Mammary epithelial cell (primary cell): ENCODE data around the gene STMP1.

Experiments
- EZH2 ChIP-seq: IDR thresholded peaks from 2 replicates; pipeline ENCODE4 v1.6.1; 2012; ENCODE audit warnings: low read length, inconsistent platforms, borderline replicate concordance
- TF ChIP-seq, protein P1 (sequence below), 2 donors: IDR thresholded peaks in 1 of 2; conservative IDR thresholded peaks in 1 of 2; 2 replicates each; pipeline ENCODE4 v1.5.1; 2011 to 2012; ENCODE audit warnings: inconsistent platforms in 2 of 2, low read length in 2 of 2, mild to moderate bottlenecking in 2 of 2, control low read depth in 1 of 2, low read depth in 1 of 2; ENCODE audit not compliant: insufficient read depth in 1 of 2; ENCODE audit errors: extremely low read depth in 1 of 2

- TF ChIP-seq, protein P1, sequence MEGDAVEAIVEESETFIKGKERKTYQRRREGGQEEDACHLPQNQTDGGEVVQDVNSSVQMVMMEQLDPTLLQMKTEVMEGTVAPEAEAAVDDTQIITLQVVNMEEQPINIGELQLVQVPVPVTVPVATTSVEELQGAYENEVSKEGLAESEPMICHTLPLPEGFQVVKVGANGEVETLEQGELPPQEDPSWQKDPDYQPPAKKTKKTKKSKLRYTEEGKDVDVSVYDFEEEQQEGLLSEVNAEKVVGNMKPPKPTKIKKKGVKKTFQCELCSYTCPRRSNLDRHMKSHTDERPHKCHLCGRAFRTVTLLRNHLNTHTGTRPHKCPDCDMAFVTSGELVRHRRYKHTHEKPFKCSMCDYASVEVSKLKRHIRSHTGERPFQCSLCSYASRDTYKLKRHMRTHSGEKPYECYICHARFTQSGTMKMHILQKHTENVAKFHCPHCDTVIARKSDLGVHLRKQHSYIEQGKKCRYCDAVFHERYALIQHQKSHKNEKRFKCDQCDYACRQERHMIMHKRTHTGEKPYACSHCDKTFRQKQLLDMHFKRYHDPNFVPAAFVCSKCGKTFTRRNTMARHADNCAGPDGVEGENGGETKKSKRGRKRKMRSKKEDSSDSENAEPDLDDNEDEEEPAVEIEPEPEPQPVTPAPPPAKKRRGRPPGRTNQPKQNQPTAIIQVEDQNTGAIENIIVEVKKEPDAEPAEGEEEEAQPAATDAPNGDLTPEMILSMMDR (conservative IDR thresholded peaks at IDR 0.05 in 1 of 2, IDR thresholded peaks at IDR 0.05 in 1 of 2; ENCODE audit: extremely low read depth in 1 of 2, insufficient read depth in 1 of 2, low read depth in 1 of 2, low read length in 2 of 2): peak in 1 of 2 donors; percentile 86
- TF ChIP-seq EZH2: no peak
These were observed 266 bp upstream of the STMP1 start for GRCh38 chr7:135662123-135662372.
